Progenitor cell of endocrine pancreas (in vitro differentiated cells): ENCODE measurements around the gene ZNF106. TPM values are rescaled to one million over a fixed set of nuclear protein-coding genes. Genes with fewer than 3 reads are reported as not detected.

Experiments
- DNase-seq: peaks from one replicate; pipeline ENCODE4 v3.0.0; 2021; ENCODE audit warnings: low spot score; ENCODE audit not compliant: unreplicated experiment
- H3K27ac Mint-ChIP-seq: 2 replicates; pipeline ENCODE4 v1.8.0; 2021; ENCODE audit warnings: mild to moderate bottlenecking, moderate library complexity, mixed read lengths
- H3K27me3 Mint-ChIP-seq: 2 replicates; pipeline ENCODE4 v1.8.0; 2021; ENCODE audit warnings: mixed read lengths
- H3K36me3 Mint-ChIP-seq: 2 replicates; pipeline ENCODE4 v1.8.0; 2022; ENCODE audit warnings: mixed read lengths; ENCODE audit not compliant: insufficient read depth
- H3K4me1 Mint-ChIP-seq: 2 replicates; pipeline ENCODE4 v1.8.0; 2021; ENCODE audit warnings: low read depth, mixed read lengths
- H3K4me3 Mint-ChIP-seq: 2 replicates; pipeline ENCODE4 v1.8.0; 2021; ENCODE audit warnings: low read depth, mild to moderate bottlenecking, moderate library complexity, mixed read lengths
- H3K9me3 Mint-ChIP-seq: 2 replicates; pipeline ENCODE4 v1.8.0; 2021; ENCODE audit warnings: low read depth, mixed read lengths
- CTCF ChIP-seq: fragments of 200-600 bp; sonication (generic); IDR thresholded peaks from one replicate; pipeline ENCODE4 v1.5.0; 2021; ENCODE audit warnings: antibody characterized with exemption, mild to moderate bottlenecking; ENCODE audit not compliant: unreplicated experiment
- total RNA-seq: library from RNA; stranded (reverse); gene quantifications from 2 replicates; pipeline ENCODE4 v1.2.1, GENCODE V29; 2021

Gene ZNF106
- total RNA-seq, 1 donor from 2014 or later, result 52.4 TPM

- Mint-ChIP-seq H3K36me3 (no peaks in the 10 kb centered on the region), H3K4me3 (no peak overlapping the region), H3K27ac (no peak overlapping the region), H3K27me3 (peaks cover 14% of the 10 kb centered on the region), H3K4me1 (no peaks in the 10 kb centered on the region), H3K9me3 (no peaks in the 10 kb centered on the region)
- TF ChIP-seq CTCF, result no peak
- no peak for DNase-seq
These were observed 104.8 kb downstream of the ZNF106 start for GRCh38 chr15:42385980-42386700.

GRCh38 chr15:42385206-42385979 is 105.5 kb downstream of the ZNF106 start:
- TF ChIP-seq CTCF, result peak; percentile 82
- Mint-ChIP-seq H3K36me3 (no peaks in the 10 kb centered on the region), H3K9me3 (no peaks in the 10 kb centered on the region), H3K27ac (peak overlapping the region; percentile 74), H3K4me1 (no peaks in the 10 kb centered on the region), H3K27me3 (peaks cover 14% of the 10 kb centered on the region), H3K4me3 (no peak overlapping the region)
- peak; percentile 38 for DNase-seq

GRCh38 chr15:42384597-42384996 is 106.3 kb downstream of the ZNF106 start:
- H3K27me3 Mint-ChIP-seq, result peaks cover 14% of the 10 kb centered on the region
- no peak for TF ChIP-seq CTCF
- H3K4me3 Mint-ChIP-seq, result no peak overlapping the region
- peaks cover under 1% of the 10 kb centered on the region for H3K9me3 Mint-ChIP-seq
- no peak for DNase-seq
- no peak overlapping the region for H3K27ac Mint-ChIP-seq
- no peaks in the 10 kb centered on the region for H3K4me1 Mint-ChIP-seq
- H3K36me3 Mint-ChIP-seq, result no peaks in the 10 kb centered on the region

- no peak overlapping the region for H3K4me3 Mint-ChIP-seq
- no peaks in the 10 kb centered on the region for H3K4me1 Mint-ChIP-seq
- DNase-seq, result no peak
- peaks cover 20% of the 10 kb centered on the region for H3K9me3 Mint-ChIP-seq
- no peaks in the 10 kb centered on the region for H3K27me3 Mint-ChIP-seq
- H3K36me3 Mint-ChIP-seq, result peaks cover 3% of the 10 kb centered on the region
- no peak for TF ChIP-seq CTCF
- H3K27ac Mint-ChIP-seq, result no peak overlapping the region
These were observed 112.9 kb downstream of the ZNF106 start for GRCh38 chr15:42378011-42378410.

GRCh38 chr15:42375941-42376340 is 115.0 kb downstream of the ZNF106 start:
- H3K27ac Mint-ChIP-seq, result no peak overlapping the region
- TF ChIP-seq CTCF, result no peak
- H3K4me1 Mint-ChIP-seq, result no peaks in the 10 kb centered on the region
- H3K9me3 Mint-ChIP-seq, result peaks cover 23% of the 10 kb centered on the region
- peaks cover 3% of the 10 kb centered on the region for H3K36me3 Mint-ChIP-seq
- H3K27me3 Mint-ChIP-seq, result no peaks in the 10 kb centered on the region
- no peak for DNase-seq
- H3K4me3 Mint-ChIP-seq, result no peak overlapping the region
